Ectodermal cell (in vitro differentiated cells): ENCODE measurements around the gene CIB4.

Experiments
- H3K27ac ChIP-seq: 2 replicates; pipeline ENCODE4 v1.7.0; 2013; ENCODE audit warnings: mild to moderate bottlenecking, low read depth, low read length; ENCODE audit not compliant: insufficient read depth, poor library complexity, severe bottlenecking
- H3K27me3 ChIP-seq: 2 replicates; pipeline ENCODE4 v1.7.0; 2013; ENCODE audit warnings: mild to moderate bottlenecking, low read length; ENCODE audit not compliant: insufficient read depth, control insufficient read depth, poor library complexity, severe bottlenecking
- H3K36me3 ChIP-seq: one replicate; pipeline ENCODE4 v1.7.0; 2013; ENCODE audit warnings: low read length; ENCODE audit not compliant: control insufficient read depth, insufficient read depth
- H3K4me1 ChIP-seq: one replicate; pipeline ENCODE4 v1.7.0; 2013; ENCODE audit warnings: low read length; ENCODE audit not compliant: control insufficient read depth, insufficient read depth
- H3K4me3 ChIP-seq: 2 replicates; pipeline ENCODE4 v1.7.0; 2013; ENCODE audit warnings: low read depth, low read length, control low read depth; ENCODE audit not compliant: insufficient read depth
- H3K9me3 ChIP-seq: 2 replicates; pipeline ENCODE4 v1.7.0; 2013; ENCODE audit warnings: mild to moderate bottlenecking, low read length, moderate library complexity; ENCODE audit not compliant: control insufficient read depth
- WGBS, 2 experiments: methylation state at CpG; one replicate each; pipeline ENCODE4 v1.1.7; 2013; ENCODE audit warnings: missing lambda C conversion rate in 2 of 2; 5-methylcytosine and 5-hydroxymethylcytosine counted together

CIB4 gene

DNA sequence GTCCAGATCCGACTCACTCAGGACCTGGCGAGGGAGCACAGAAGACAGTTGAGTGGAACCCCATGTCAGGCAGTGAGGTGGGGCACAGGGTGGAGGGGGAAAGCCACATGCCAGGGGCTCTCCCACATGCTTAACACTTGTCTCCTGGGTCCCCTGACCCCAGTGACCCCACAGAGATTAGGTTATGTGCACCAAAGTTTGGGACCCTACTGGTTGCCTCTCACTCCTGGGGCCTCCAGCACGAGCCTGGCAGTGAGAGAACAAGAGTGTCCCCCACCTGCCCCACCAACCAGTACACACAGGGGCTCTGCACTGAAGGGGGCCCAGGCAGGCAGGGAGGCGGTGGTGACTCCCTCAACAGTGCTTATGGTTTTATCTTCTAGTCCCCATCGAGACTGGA, 58.3 kb downstream of the CIB4 start:
- Histone ChIP-seq H3K9me3 (no peaks in the 10 kb centered on the region), H3K4me3 (no peak overlapping the region), H3K27me3 (no peaks in the 10 kb centered on the region), H3K36me3 (no peaks in the 10 kb centered on the region), H3K27ac (no peak overlapping the region), H3K4me1 (no peaks in the 10 kb centered on the region)
- 92 to 93% methylated on average over 5 of the region's 5 CpGs for WGBS, 2 experiments

DNA sequence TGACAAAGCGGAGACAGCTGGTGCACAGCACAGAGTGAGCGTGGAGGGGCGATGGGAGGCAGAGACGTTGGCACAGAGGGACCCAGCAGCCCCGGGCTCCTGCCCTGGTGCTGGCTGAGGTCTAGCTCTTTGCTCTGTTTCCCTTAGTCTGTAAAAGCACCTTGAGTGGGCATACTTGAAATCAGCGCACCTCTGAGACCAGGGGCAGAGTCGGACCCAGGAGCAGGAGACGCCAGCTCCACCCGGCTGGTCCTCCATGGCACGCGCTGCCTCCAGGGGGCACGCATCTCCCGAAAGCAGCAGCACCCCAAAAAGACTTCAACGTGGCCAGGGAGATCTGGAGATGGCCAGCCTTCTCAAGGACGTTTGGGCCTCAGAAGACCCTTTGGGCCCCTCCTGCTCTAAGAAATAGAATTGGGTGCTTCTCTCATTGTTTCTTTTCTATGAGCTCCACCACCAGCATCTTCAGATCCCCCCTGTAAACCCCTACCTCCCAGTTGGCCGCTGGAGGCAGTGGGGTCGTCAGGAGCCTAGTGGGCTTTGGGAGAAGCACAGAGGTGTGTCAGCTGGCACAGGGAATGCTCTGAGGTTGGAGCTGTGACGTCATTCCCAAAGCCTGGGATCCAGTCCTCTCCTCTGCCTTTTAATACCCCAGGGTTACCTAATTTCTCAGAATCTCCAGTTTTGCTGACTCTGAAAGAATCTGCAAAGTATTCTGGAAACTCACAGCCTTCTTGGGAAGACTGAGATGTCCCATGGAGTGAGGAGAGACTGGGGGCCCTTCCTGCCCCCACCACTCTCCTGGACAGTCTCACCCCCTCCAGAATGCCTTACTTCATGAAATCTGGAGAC, 58.9 kb downstream of the CIB4 start:
- Histone ChIP-seq H3K27ac (no peak overlapping the region), H3K27me3 (no peaks in the 10 kb centered on the region), H3K36me3 (no peaks in the 10 kb centered on the region), H3K9me3 (no peaks in the 10 kb centered on the region), H3K4me3 (no peak overlapping the region), H3K4me1 (no peaks in the 10 kb centered on the region)
- 92 to 95% methylated on average over 18 of the region's 18 CpGs for WGBS, 2 experiments

DNA sequence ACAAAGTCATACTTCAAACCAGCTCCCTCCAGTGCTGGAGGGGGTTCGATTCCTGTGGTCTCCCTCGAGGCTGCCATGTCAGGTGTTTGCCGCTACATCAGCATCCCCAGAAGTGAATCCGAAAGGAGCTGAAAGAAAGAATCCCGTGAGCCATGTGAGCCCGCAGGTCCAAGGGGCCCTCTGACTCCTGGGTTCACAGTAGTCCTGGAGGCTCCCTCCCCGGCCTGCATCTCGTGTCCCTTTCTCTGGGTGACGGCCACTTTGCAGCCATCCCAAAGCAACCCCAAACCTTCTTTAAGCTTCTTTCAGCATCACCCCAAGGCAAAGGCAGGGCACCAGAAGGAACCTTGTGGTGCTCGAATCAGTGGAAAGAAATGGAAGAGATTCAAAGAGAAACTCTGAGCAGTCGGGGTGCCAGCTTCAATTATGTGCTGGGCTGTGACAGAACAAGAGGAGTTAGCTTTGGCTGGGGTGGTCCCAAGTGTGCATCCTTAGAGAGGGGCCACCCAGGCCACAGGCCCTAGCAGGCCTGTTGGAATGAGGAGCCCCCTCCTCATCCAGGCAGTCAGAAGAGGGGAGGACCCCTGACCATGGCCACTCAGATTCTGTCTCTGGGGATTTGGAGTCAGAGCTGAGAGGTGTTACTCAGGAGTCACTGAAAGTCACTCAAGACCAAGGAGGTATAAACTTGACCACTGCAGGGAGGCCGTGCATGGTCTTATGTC, 59.7 kb downstream of the CIB4 start:
- H3K4me1 ChIP-seq = no peaks in the 10 kb centered on the region

DNA sequence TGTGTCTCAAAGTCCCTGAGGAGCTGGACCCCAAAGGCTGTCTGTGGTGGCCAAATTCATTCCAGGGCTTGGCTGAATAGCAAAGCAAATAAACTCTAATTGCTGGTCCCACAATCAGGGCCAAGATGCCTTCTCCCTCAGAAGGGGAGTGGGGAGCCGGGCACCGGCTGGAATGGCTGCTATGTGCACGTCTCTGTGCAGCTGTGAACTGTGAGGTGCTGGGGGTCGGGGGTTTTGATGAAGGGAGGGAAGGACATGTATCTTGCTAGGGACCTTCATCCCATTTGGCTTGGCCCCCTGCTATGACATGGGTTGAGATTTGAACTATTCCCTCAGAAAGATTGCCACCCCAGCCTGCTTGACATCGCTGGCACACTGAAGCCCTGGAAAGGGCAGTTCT, 60.4 kb downstream of the CIB4 start:
- Histone ChIP-seq H3K4me3 (no peak overlapping the region), H3K36me3 (no peaks in the 10 kb centered on the region), H3K4me1 (no peaks in the 10 kb centered on the region), H3K9me3 (no peaks in the 10 kb centered on the region), H3K27me3 (no peaks in the 10 kb centered on the region), H3K27ac (no peak overlapping the region)
- WGBS, 2 experiments = 90 to 94% methylated on average over 5 of the region's 5 CpGs

More for the DNA sequence above, 59.7 kb downstream of the CIB4 start:
- Histone ChIP-seq H3K27me3 (no peaks in the 10 kb centered on the region), H3K4me3 (no peak overlapping the region), H3K36me3 (no peaks in the 10 kb centered on the region), H3K9me3 (no peaks in the 10 kb centered on the region), H3K27ac (no peak overlapping the region)
- 91% methylated on average over 12 of the region's 12 CpGs for WGBS, 2 experiments

DNA sequence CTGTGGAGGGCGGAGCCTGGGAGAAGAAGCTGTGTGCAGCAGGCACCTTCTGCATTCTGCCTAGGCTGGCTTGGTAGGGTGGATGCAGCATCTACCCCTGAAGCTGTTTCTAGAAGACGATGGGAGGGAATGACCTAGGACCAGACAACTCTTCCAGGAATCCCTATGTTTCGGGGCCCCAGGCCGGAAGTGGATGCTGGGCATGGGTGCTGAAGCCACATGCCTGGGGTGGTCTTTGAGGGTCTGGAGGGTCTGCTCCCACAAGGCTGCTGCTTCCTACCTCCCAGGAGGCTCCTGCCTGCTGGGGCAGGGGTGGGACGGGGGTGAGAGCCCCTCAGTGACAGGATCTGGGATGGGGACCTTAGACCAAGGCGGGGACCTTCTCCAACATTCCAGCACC, 61.0 kb downstream of the CIB4 start:
- no peaks in the 10 kb centered on the region for H3K9me3 ChIP-seq
- 92 to 93% methylated on average over 6 of the region's 6 CpGs for WGBS, 2 experiments
- H3K36me3 ChIP-seq = no peaks in the 10 kb centered on the region
- no peak overlapping the region for H3K4me3 ChIP-seq
- no peaks in the 10 kb centered on the region for H3K27me3 ChIP-seq
- H3K27ac ChIP-seq = no peak overlapping the region
- H3K4me1 ChIP-seq = no peaks in the 10 kb centered on the region

DNA sequence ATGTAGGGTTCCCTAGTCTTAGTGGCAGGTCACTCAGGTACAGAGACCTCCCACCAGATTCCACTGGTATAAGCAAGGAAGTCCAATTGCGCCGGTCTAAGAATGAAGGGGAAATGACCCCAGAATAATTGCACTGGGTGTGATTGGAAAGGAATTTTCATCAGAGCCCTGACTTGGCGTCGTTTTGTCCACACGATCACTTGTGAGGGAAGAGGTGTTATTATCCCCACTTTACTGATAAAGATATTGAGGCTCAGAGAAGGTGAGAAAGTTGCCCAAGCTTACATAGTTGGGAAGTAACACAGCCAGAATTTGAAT, 61.5 kb downstream of the CIB4 start:
- Histone ChIP-seq H3K27me3 (no peaks in the 10 kb centered on the region), H3K4me1 (no peaks in the 10 kb centered on the region), H3K36me3 (no peaks in the 10 kb centered on the region), H3K9me3 (no peaks in the 10 kb centered on the region), H3K27ac (no peak overlapping the region), H3K4me3 (no peak overlapping the region)
- 92 to 94% methylated on average over 5 of the region's 5 CpGs for WGBS, 2 experiments

DNA sequence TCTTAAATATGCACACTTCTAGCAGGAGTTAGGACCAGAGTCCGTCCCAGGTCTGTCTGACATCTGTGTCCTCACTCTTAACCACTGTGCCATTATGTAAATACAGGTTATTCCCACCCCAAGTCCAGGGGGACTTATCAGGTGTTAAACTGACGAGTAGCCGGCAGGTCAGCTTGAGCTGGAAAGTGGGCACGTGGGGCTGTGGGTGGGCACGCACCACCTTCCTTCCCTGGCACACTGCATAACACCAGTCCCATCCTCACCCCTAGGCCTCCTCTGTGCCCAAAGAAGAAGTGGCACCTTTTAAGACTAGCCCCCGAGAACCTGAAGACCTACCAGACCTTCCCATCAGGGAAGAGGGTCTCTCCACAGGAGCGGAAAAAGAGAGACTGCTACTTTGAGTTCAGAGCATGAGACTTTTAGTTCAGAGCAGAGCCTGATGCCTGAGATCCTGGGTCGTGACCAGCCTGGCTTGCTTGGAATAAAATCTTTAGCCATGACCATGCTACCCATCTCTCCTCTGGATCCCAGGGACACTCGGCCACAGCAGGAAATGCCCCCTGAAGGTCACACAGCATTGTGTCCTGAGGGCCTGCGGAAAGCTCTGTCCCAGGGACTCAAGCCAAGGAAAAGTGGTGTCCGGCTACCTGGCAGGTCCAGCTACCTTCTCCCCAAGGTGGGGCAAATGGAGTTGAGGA, 62.0 kb downstream of the CIB4 start:
- Histone ChIP-seq H3K4me3 (no peak overlapping the region), H3K27me3 (no peaks in the 10 kb centered on the region), H3K36me3 (no peaks in the 10 kb centered on the region), H3K27ac (no peak overlapping the region), H3K4me1 (no peaks in the 10 kb centered on the region), H3K9me3 (no peaks in the 10 kb centered on the region)
- WGBS, 2 experiments = 91 to 94% methylated on average over 11 of the region's 11 CpGs

DNA sequence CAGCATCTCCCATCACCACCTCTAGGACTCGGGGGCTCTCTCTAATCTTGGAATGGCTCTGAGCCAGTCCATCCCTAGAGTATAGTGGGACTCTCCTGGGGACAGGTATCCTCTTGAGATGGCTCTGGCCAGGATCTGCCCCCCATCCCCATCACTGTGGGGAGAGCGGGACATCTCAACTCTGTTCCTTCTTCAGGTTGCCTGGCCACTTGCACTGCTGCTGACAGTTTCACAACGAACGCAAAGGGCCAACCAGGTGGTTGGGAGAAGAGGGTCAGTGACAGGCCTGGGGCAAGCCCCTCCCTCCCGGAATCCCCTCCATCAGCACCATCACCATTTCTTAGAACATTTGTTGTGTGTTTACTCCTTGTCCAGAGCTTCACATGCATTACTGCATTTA, 62.6 kb downstream of the CIB4 start:
- H3K4me1 ChIP-seq = no peaks in the 10 kb centered on the region
- H3K36me3 ChIP-seq = no peaks in the 10 kb centered on the region
- WGBS, 2 experiments = 90 to 91% methylated on average over 5 of the region's 5 CpGs
- H3K9me3 ChIP-seq = no peaks in the 10 kb centered on the region
- H3K27ac ChIP-seq = no peak overlapping the region
- no peaks in the 10 kb centered on the region for H3K27me3 ChIP-seq
- no peak overlapping the region for H3K4me3 ChIP-seq

DNA sequence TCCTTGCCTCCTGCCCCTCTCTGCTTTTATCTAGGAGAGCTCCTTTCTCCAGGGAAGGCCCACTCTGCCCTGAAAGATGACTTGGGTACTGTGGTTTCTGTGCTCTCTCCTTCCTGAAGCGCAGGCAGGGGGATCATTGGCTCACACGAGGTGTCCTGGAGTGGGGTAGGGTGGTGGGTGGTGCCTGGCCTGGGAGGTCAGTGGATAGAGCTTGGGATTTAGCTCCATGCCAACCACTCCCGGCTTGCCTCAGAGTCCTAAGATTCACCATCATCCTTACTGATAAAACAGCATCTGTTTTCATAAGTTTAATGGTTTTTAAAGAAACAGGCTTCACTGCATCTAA, 63.1 kb downstream of the CIB4 start:
- 79 to 90% methylated on average over 2 to 3 of the region's 3 CpGs for WGBS, 2 experiments
- H3K36me3 ChIP-seq = no peaks in the 10 kb centered on the region
- no peaks in the 10 kb centered on the region for H3K4me1 ChIP-seq
- no peaks in the 10 kb centered on the region for H3K9me3 ChIP-seq
- no peak overlapping the region for H3K4me3 ChIP-seq
- no peak overlapping the region for H3K27ac ChIP-seq
- H3K27me3 ChIP-seq = no peaks in the 10 kb centered on the region

DNA sequence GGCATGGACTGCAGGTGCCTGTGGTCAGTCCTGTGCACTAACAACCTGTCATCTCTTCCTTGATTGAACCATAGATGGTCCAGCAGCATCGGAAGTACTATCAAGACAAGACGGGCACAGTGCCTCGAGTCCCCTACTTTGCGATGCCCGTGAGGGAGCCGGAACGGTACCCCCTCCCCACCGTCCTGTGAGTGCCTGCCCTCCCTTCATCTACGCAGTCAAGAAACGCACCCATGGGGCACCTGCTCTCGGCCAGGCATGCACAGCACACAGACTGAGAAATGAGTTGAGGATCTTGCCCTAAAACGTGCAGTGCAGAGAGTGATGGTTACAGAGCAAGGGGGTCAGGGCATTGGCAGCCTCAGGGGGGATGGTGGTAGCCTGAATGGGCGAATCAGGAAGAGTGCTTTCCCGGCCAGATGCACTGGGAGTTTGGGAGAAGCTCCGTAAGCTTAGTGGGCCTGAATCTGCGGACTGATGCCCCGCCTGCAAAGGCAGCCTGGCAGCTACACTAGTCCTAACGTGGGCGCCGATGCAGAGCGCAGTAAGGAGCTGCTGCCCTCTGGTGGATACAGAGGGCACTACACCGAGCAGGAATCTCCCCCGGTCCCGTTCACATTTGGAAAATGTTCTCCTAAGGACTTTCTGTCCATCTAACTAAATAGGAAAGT, 63.6 kb downstream of the CIB4 start:
- Histone ChIP-seq H3K27ac (no peak overlapping the region), H3K4me1 (no peaks in the 10 kb centered on the region), H3K27me3 (no peaks in the 10 kb centered on the region), H3K4me3 (no peak overlapping the region), H3K36me3 (no peaks in the 10 kb centered on the region), H3K9me3 (no peaks in the 10 kb centered on the region)
- 50 to 51% methylated on average over 24 of the region's 24 CpGs for WGBS, 2 experiments
